K562 (cell line): Measurements from ENCODE around the gene HELZ. TPM values are rescaled to one million over a fixed set of nuclear protein-coding genes. Genes with fewer than 3 reads are reported as not detected.

Experiments used
- CHCHD3 ChIP-seq: fragments of 250-450 bp; sonication (Bioruptor Pico); IDR thresholded peaks from 2 replicates; pipeline ENCODE4 v2.1.2; 2022; ENCODE audit warnings: mild to moderate bottlenecking
- DMBX1 ChIP-seq: fragments of 250-450 bp; sonication (Bioruptor Pico); IDR thresholded peaks from 2 replicates; pipeline ENCODE4 v1.8.0; 2022; ENCODE audit warnings: inconsistent platforms, mild to moderate bottlenecking, moderate library complexity, borderline replicate concordance
- MYNN ChIP-seq, 2 experiments: sonication (generic); formaldehyde crosslinking in 1 of 2; IDR thresholded peaks; 2 replicates each; pipeline versions ENCODE4 v1.5.0 to v1.6.1; 2016 to 2020; ENCODE audit warnings: antibody characterized with exemption in 1 of 2, missing genetic modification reagents in 1 of 2
- PCBP1 ChIP-seq: fragments of 200-400 bp; formaldehyde crosslinking; IDR thresholded peaks from 2 replicates; pipeline ENCODE4 v1.6.1; 2018; ENCODE audit warnings: mild to moderate bottlenecking, low read depth, low read length; ENCODE audit not compliant: poor library complexity, severe bottlenecking
- PYGO2 ChIP-seq: fragments of 450-650 bp; IDR thresholded peaks from 2 replicates; pipeline ENCODE4 v1.6.1; 2016; ENCODE audit warnings: mild to moderate bottlenecking, missing genetic modification characterization, moderate library complexity, missing compliant biosample characterization
- SMAD3 ChIP-seq: fragments of 450-650 bp; formaldehyde crosslinking; conservative IDR thresholded peaks from 2 replicates; pipeline ENCODE4 v1.4.0; 2020; ENCODE audit warnings: mild to moderate bottlenecking
- TCF7 ChIP-seq: sonication (generic); IDR thresholded peaks from 2 replicates; pipeline ENCODE4 v1.6.1; 2016; ENCODE audit warnings: antibody characterized with exemption, borderline replicate concordance
- ZBTB2 ChIP-seq: fragments of 450-650 bp; IDR thresholded peaks from 2 replicates; pipeline ENCODE4 v1.6.1; 2016; ENCODE audit warnings: antibody characterized with exemption
- ZNF740 ChIP-seq, 3 experiments: fragments of 200-800 bp in 1 of 3; sonication (Bioruptor generic) in 1 of 3; sonication (generic) in 1 of 3; formaldehyde crosslinking in 1 of 3; IDR thresholded peaks; 2 replicates each; pipeline versions ENCODE4 v1.6.1 to v1.8.0; 2016 to 2022; ENCODE audit warnings: mild to moderate bottlenecking in 2 of 3, missing compliant biosample characterization in 2 of 3, missing genetic modification characterization in 2 of 3, missing genetic modification reagents in 1 of 3
- polyA plus RNA-seq, 8 experiments: library from polyadenylated mRNA; depleted of rRNA in 4 of 8; stranded (reverse) in 5 of 8; unstranded in 3 of 8; fragments of >200 nt; fragmentation: Nextera tagmentation in 2 of 8; fragmentation: Illumina TruSeq in 1 of 8; extraction: Ambion mirVana in 2 of 8; extraction: Trizol in 1 of 8; gene quantifications; 2 replicates each; pipeline versions ENCODE4 v1.2.1 to v1.2.3, GENCODE V29; 2011 to 2014; ENCODE audit warnings: inconsistent platforms in 1 of 8, missing spikeins in 1 of 8
- total RNA-seq, 7 experiments: library from RNA; depleted of rRNA in 6 of 7; stranded (reverse); fragments of >200 nt in 6 of 7; fragmentation: Illumina TruSeq in 2 of 7; extraction: Trizol in 2 of 7; gene quantifications; 2 replicates each; pipeline versions ENCODE4 v1.2.1 to v1.2.3, GENCODE V29; 2011 to 2021; ENCODE audit warnings: low replicate concordance in 1 of 7

HELZ gene
- total and polyA plus RNA-seq, 9 of the 15 experiments (the other 6 are each of a cell fraction or from before 2014, with no cell fraction given) = 5.2 to 39.8 (median 17.3) TPM

GRCh38 chr17:67278363-67278762 is 33.4 kb upstream of the HELZ start (continued):
- no peak for TF ChIP-seq PCBP1
- peak; percentile 83 for TF ChIP-seq PYGO2 (tag)
- TF ChIP-seq TCF7 = no peak
- peak; percentile 46; the same call in 1 of the 2 replicates for TF ChIP-seq DMBX1 (CRISPR knock-in tag)
- 0 out of 2 replicates have a peak, but pooled peaks have one; percentile 51 for TF ChIP-seq SMAD3 (CRISPR knock-in tag)
- no peak for TF ChIP-seq MYNN (IDR thresholded peaks at IDR 0.05)
- no peak for TF ChIP-seq MYNN (CRISPR knock-in tag; IDR thresholded peaks at IDR 0.05)
- no peak for TF ChIP-seq CHCHD3 (CRISPR knock-in tag)
- TF ChIP-seq ZNF740 (CRISPR knock-in tag; IDR thresholded peaks at IDR 0.05) = no peak
- TF ChIP-seq ZNF740 (tag; IDR thresholded peaks at IDR 0.05) = peak in 1 of 2 experiments; percentile 60; a peak in 1 of 4 replicates
- no peak for TF ChIP-seq ZBTB2
